ENCODE results near the gene PANX1.

The PANX1 gene

GRCh38 chr11:94142308-94143281 is 14.0 kb downstream of the PANX1 start:
- H3K9ac ChIP-seq (ENCODE audit: low read depth, low read length, poor library complexity, severe bottlenecking): no peak overlapping the region
- H3K4me1 ChIP-seq (ENCODE audit: insufficient read depth, low read length, poor library complexity, severe bottlenecking): peaks cover 33% of the 10 kb centered on the region
- H4K20me1 ChIP-seq (ENCODE audit: insufficient read depth, low read length, poor library complexity, severe bottlenecking): peaks cover 52% of the 10 kb centered on the region
- no peaks in the 10 kb centered on the region for H3K27me3 ChIP-seq (ENCODE audit: insufficient read depth, low read length, poor library complexity, severe bottlenecking)
- peaks cover 93% of the 10 kb centered on the region for H3K79me2 ChIP-seq (ENCODE audit: insufficient read depth, low read length)
- no peaks in the 10 kb centered on the region for H3K9me2 ChIP-seq (replicated peaks; ENCODE audit: low read depth, low read length)
- H3F3A ChIP-seq (ENCODE audit: low read depth): no peaks in the 10 kb centered on the region
- H3K4me3 ChIP-seq (ENCODE audit: low read length, poor library complexity, severe bottlenecking): no peak overlapping the region
- H3K36me3 ChIP-seq (ENCODE audit: insufficient read depth, low read length): no peaks in the 10 kb centered on the region
- H2AFZ ChIP-seq (ENCODE audit: low read length): no peak overlapping the region
- peak overlapping the region; percentile 10 for H3K4me2 ChIP-seq (ENCODE audit: low read depth, low read length, poor library complexity, severe bottlenecking)
- no peak for TF ChIP-seq EZH2phosphoT487 (IDR thresholded peaks at IDR 0.05; ENCODE audit: borderline replicate concordance)
- no peak for TF ChIP-seq CTCF (conservative IDR thresholded peaks at IDR 0.05; ENCODE audit: low read length)
- H3K9me3 ChIP-seq (ENCODE audit: insufficient read depth, low read depth, low read length): no peaks in the 10 kb centered on the region

GRCh38 chr11:94144216-94144615 is 15.6 kb downstream of the PANX1 start:
- Histone ChIP-seq H3K4me3 (ENCODE audit: low read length, poor library complexity, severe bottlenecking) (no peak overlapping the region), H3K36me3 (ENCODE audit: insufficient read depth, low read length) (no peaks in the 10 kb centered on the region), H3K4me1 (ENCODE audit: insufficient read depth, low read length, poor library complexity, severe bottlenecking) (peaks cover 39% of the 10 kb centered on the region), H4K20me1 (ENCODE audit: insufficient read depth, low read length, poor library complexity, severe bottlenecking) (peaks cover 55% of the 10 kb centered on the region), H3K27me3 (ENCODE audit: insufficient read depth, low read length, poor library complexity, severe bottlenecking) (no peaks in the 10 kb centered on the region), H2AFZ (ENCODE audit: low read length) (no peak overlapping the region), H3K9me2 (replicated peaks; ENCODE audit: low read depth, low read length) (no peaks in the 10 kb centered on the region), H3K4me2 (ENCODE audit: low read depth, low read length, poor library complexity, severe bottlenecking) (no peak overlapping the region), H3K9ac (ENCODE audit: low read depth, low read length, poor library complexity, severe bottlenecking) (no peak overlapping the region), H3K9me3 (ENCODE audit: insufficient read depth, low read depth, low read length) (no peaks in the 10 kb centered on the region), H3F3A (ENCODE audit: low read depth) (no peaks in the 10 kb centered on the region), H3K79me2 (ENCODE audit: insufficient read depth, low read length) (peaks cover 94% of the 10 kb centered on the region)
- TF ChIP-seq EZH2phosphoT487 (IDR thresholded peaks at IDR 0.05; ENCODE audit: borderline replicate concordance) (no peak), CTCF (conservative IDR thresholded peaks at IDR 0.05; ENCODE audit: low read length) (no peak)

GRCh38 chr11:94144664-94145063 is 16.0 kb downstream of the PANX1 start:
- Histone ChIP-seq H3K4me3 (ENCODE audit: low read length, poor library complexity, severe bottlenecking) (no peak overlapping the region), H3K9me2 (replicated peaks; ENCODE audit: low read depth, low read length) (no peaks in the 10 kb centered on the region), H3K4me2 (ENCODE audit: low read depth, low read length, poor library complexity, severe bottlenecking) (no peak overlapping the region), H3K4me1 (ENCODE audit: insufficient read depth, low read length, poor library complexity, severe bottlenecking) (peaks cover 43% of the 10 kb centered on the region), H3K79me2 (ENCODE audit: insufficient read depth, low read length) (peaks cover 94% of the 10 kb centered on the region), H3F3A (ENCODE audit: low read depth) (no peaks in the 10 kb centered on the region), H2AFZ (ENCODE audit: low read length) (no peak overlapping the region), H3K9ac (ENCODE audit: low read depth, low read length, poor library complexity, severe bottlenecking) (no peak overlapping the region), H4K20me1 (ENCODE audit: insufficient read depth, low read length, poor library complexity, severe bottlenecking) (peaks cover 55% of the 10 kb centered on the region), H3K9me3 (ENCODE audit: insufficient read depth, low read depth, low read length) (no peaks in the 10 kb centered on the region), H3K27me3 (ENCODE audit: insufficient read depth, low read length, poor library complexity, severe bottlenecking) (no peaks in the 10 kb centered on the region), H3K36me3 (ENCODE audit: insufficient read depth, low read length) (no peaks in the 10 kb centered on the region)
- TF ChIP-seq CTCF (conservative IDR thresholded peaks at IDR 0.05; ENCODE audit: low read length): no peak
- TF ChIP-seq EZH2phosphoT487 (IDR thresholded peaks at IDR 0.05; ENCODE audit: borderline replicate concordance): no peak
